HUES64 (cell line): ENCODE measurements around the gene CELA1. TPM values are rescaled to one million over a fixed set of nuclear protein-coding genes. Genes with fewer than 3 reads are reported as not detected.
A peak's percentile ranks its signal among the peaks of the same experiment; 100 is the strongest.

Source experiments
- H3K27ac ChIP-seq: 2 replicates; pipeline ENCODE4 v1.7.0; 2013; ENCODE audit warnings: low read depth, low read length, inconsistent platforms
- H3K27me3 ChIP-seq: 2 replicates; pipeline ENCODE4 v1.6.1; 2013; ENCODE audit warnings: mild to moderate bottlenecking, low read length; ENCODE audit not compliant: insufficient read depth
- H3K36me3 ChIP-seq: 2 replicates; pipeline ENCODE4 v1.6.1; 2013; ENCODE audit warnings: mild to moderate bottlenecking, low read length; ENCODE audit not compliant: insufficient read depth
- H3K4me1 ChIP-seq: 2 replicates; pipeline ENCODE4 v1.6.1; 2013; ENCODE audit warnings: mild to moderate bottlenecking, low read length, moderate library complexity; ENCODE audit not compliant: insufficient read depth
- H3K4me3 ChIP-seq: 2 replicates; pipeline ENCODE4 v1.5.1; 2013; ENCODE audit warnings: mild to moderate bottlenecking, low read length, moderate library complexity
- H3K9ac ChIP-seq: 2 replicates; pipeline ENCODE4 v1.6.1; 2013; ENCODE audit warnings: mild to moderate bottlenecking, low read depth, low read length
- H3K9me3 ChIP-seq: 2 replicates; pipeline ENCODE4 v1.6.1; 2013; ENCODE audit warnings: low read depth, low read length; ENCODE audit not compliant: insufficient read depth
- WGBS: fragments of 150-250, 120-280 bp; methylation state at CpG from one replicate; pipeline ENCODE4 v1.1.7; 2013; ENCODE audit warnings: missing lambda C conversion rate; 5-methylcytosine and 5-hydroxymethylcytosine counted together
- polyA plus RNA-seq, 2 experiments: library from polyadenylated mRNA; stranded (reverse); fragments of 50-300 nt; gene quantifications; one replicate each; pipeline ENCODE4 v1.2.3, GENCODE V29; 2013

Gene CELA1
- not detected for polyA plus RNA-seq (2013, experiment 1 of 2)
- not detected for polyA plus RNA-seq (2013, experiment 2 of 2)

DNA sequence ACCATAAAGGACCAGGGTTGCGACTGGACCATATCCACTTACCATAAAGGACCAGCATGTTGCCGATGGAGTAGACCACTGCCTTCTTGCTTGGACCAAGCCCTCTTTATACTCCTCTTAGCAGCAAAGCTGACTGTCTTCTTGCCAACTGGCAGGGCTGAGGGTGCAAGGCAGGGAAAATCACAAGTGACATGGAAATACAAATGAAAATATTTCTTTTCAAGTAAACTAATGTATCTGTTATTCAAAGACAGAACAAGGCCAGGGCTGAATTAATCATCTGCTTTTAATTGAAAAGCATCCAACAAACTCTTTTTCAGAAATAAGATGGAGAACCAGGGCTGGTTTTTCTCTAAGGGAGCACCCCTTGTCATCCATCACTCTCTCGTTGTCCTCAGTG, at the start of gene CELA1:
Gene CELA1, minus strand, starts transcription at position 99 of the 400 bp plus-strand sequence. Its CDS starts 41 bp downstream, at position 58.
- Histone ChIP-seq H3K4me1 (no peaks in the 10 kb centered on the region), H3K27me3 (no peaks in the 10 kb centered on the region)
- 93% methylated on average over 3 of the region's 3 CpGs for WGBS

GRCh38 chr12:51395283-51396230, 49.1 kb upstream of the CELA1 start:
- Histone ChIP-seq H3K27me3 (peaks cover 13% of the 10 kb centered on the region; the same call in 1 of the 2 replicates), H3K4me3 (no peak overlapping the region), H3K36me3 (0 out of 2 replicates have a peak, but pooled peaks cover 10% of the 10 kb centered on the region), H3K9me3 (no peaks in the 10 kb centered on the region), H3K9ac (no peak overlapping the region), H3K4me1 (peaks cover 9% of the 10 kb centered on the region), H3K27ac (no peak overlapping the region)
- WGBS: 74% methylated on average over 7 of the region's 8 CpGs

More for the DNA sequence above, at the start of gene CELA1:
- H3K27ac ChIP-seq: no peak within 1 kb of the TSS
- H3K36me3 ChIP-seq: no peaks in the 10 kb centered on the region
- H3K9me3 ChIP-seq: no peaks in the 10 kb centered on the region
- H3K4me3 ChIP-seq: no peak within 1 kb of the TSS
- no peak within 1 kb of the TSS for H3K9ac ChIP-seq

DNA sequence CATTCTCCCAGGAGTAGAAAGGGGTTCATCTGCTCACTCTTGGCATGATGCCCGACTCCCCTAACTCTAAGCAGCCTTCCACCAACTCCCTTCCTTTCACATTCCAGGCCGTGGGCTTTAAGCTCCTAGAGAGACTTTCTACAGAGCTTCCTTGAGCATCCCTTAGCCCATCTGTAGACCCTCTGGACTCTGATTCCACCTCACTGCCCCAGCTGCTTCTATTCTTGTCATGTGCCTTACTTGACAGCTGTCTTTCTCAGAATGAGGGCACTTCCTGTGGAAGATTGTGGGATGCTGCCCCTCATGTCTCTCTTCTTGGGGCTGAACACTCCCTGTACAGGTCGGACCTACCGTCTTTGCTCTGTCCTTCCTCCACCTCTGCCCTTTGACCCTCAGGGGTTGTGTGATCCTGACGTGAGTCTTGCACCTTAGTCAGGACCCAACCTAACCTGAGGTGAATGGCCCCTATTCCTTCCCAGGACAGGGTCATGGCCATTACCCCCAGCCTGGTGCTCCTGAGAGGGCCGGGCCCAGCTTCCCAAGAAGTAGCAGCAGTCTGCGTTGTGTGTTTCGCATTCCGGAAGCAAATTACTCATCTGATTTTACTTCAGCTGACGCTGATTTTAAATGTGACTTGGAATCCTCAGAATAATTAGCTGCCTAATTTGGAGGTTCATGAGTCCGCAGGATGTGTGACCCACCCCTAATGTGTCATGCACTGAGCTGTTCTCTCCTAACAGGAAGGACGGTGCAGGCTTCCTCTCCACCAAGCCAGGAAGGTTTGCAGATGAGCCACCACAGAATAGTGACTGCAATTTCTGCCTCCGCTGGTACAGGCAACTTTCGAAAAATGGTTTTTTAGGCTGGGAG, 47.4 kb upstream of the CELA1 start:
- Histone ChIP-seq H3K9ac (no peak overlapping the region), H3K4me3 (no peak overlapping the region), H3K9me3 (no peaks in the 10 kb centered on the region), H3K36me3 (0 out of 2 replicates have a peak, but pooled peaks cover 10% of the 10 kb centered on the region), H3K4me1 (peaks cover 16% of the 10 kb centered on the region), H3K27me3 (peaks cover 13% of the 10 kb centered on the region; the same call in 1 of the 2 replicates), H3K27ac (no peak overlapping the region)
- 91% methylated on average over 14 of the region's 14 CpGs for WGBS

DNA sequence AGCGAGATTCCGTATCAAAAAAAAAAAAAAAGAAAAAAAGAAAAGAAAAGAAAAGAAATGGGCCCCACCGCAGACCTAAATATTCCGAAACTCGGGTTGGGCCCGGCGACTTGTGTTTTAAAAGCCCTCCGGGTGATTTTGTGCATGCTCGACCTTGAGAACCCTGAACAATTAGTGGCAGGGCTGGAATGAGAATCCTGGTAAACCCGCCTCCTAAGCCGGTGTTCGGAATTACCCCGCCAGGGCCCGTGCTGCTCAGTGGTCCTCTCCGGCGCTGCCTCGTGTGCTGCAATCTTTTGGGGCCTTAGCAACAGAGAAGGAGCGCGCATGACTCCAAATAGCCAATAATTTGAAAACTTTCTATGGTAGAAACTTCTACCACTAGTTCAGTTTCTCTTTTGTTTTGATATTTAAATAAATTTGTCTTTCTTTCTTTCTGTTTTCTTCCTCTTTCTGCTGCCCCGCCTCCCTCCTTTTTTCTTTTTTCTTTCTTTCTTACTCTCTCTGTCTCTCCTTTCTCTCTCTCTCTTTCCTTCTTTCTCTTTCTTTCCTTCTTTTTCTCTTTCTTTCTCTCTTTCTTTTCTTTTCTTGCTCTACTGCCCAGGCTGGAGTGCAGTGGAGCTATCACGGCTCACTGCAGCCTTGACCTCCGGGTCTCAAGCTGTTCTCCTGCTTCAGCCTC, 46.2 kb upstream of the CELA1 start:
- Histone ChIP-seq H3K4me1 (peaks cover 26% of the 10 kb centered on the region), H3K9ac (peak overlapping the region; percentile 53; the same call in 1 of the 2 replicates), H3K27me3 (peaks cover 13% of the 10 kb centered on the region; the same call in 1 of the 2 replicates), H3K27ac (no peak overlapping the region), H3K4me3 (peak overlapping the region; percentile 92), H3K36me3 (0 out of 2 replicates have a peak, but pooled peaks cover 10% of the 10 kb centered on the region), H3K9me3 (no peaks in the 10 kb centered on the region)
- WGBS: 22% methylated on average over 20 of the region's 22 CpGs

DNA sequence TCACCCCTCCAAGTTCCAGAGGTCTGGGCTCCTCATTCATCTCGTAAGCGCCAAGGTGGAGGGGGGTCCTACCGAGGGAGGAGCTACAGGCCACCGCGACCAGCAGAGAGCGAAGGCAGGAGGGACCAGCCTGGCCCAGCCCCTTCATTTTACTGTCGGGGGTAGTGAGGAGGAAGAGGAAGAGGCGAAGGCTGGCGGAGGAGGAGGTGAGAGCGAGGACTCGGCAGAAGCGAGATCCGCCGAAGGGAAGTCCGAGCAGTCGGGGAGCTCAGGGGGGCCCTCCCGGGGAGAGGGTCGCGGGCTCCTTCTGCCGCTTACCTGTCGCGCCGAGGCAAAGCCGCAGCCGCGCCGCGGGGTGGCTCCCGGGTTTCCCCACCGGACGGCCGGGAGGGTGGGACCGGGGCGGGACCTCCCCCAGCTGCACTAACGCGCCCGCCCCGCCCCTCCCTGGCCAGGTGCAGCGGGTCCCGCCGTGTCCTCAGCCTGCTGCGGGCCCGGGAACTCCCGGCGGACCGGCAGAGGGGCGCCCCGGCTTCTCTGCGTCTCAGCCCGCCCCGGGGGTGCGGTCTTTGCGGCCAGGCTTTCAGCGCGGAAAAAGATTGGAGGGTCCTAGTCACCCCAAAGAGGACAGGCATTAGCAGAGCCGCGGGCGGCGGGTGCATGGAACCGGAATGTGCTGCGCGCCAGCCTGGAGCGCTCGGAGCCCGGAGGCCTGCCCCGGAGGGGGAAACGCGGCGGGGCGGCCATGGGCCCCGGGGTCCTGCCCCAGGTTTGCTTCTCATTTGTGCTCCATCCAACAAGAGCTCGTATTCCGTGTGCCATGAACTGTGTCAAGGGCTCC, 45.0 kb upstream of the CELA1 start, which contains the start of gene GALNT6:
Gene GALNT6, minus strand, starts transcription at position 124 of the 841 bp plus-strand sequence. CDS start 11,625 bp downstream, outside the sequence.
- Histone ChIP-seq H3K4me3 (peak within 1 kb of the TSS; percentile 92), H3K27ac (peak within 1 kb of the TSS; percentile 83; the same call in 1 of the 2 replicates), H3K36me3 (0 out of 2 replicates have a peak, but pooled peaks cover 10% of the 10 kb centered on the region), H3K9me3 (no peaks in the 10 kb centered on the region), H3K27me3 (peaks cover 13% of the 10 kb centered on the region; the same call in 1 of the 2 replicates), H3K4me1 (peaks cover 30% of the 10 kb centered on the region), H3K9ac (peak within 1 kb of the TSS; percentile 75)
- WGBS: under 1% methylated on average over 73 of the region's 73 CpGs

DNA sequence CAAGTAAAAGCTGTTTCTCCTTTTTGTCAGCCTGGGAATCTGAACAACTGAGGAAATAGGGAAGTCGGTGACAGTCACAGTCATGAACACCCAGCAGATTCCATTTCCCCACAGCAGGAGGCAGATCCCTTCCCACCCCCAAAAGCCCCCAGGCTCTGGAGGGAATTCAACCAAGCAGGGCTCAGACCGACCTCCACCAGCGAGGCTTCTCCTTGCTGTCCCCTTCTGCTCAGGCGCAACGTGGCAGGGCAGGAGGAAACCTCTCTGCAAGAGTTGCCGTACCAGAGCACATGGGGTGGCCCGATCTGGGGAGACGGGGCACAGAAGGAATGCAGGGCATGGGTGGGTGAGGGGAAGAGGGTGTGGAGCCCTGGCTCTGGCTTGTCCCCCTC, 44.4 kb upstream of the CELA1 start:
- Histone ChIP-seq H3K4me1 (peaks cover 33% of the 10 kb centered on the region), H3K9ac (peak overlapping the region; percentile 48), H3K4me3 (peak overlapping the region; percentile 92), H3K36me3 (0 out of 2 replicates have a peak, but pooled peaks cover 10% of the 10 kb centered on the region), H3K27me3 (peaks cover 13% of the 10 kb centered on the region; the same call in 1 of the 2 replicates), H3K27ac (peak overlapping the region; percentile 83; the same call in 1 of the 2 replicates), H3K9me3 (no peaks in the 10 kb centered on the region)
- WGBS: 3% methylated on average over 8 of the region's 8 CpGs

- H3K27ac ChIP-seq: peak overlapping the region; percentile 83; the same call in 1 of the 2 replicates
- 79% methylated on average over 6 of the region's 6 CpGs for WGBS
Observed at GRCh38 chr12:51390457-51390856, 44.0 kb upstream of the CELA1 start.

DNA sequence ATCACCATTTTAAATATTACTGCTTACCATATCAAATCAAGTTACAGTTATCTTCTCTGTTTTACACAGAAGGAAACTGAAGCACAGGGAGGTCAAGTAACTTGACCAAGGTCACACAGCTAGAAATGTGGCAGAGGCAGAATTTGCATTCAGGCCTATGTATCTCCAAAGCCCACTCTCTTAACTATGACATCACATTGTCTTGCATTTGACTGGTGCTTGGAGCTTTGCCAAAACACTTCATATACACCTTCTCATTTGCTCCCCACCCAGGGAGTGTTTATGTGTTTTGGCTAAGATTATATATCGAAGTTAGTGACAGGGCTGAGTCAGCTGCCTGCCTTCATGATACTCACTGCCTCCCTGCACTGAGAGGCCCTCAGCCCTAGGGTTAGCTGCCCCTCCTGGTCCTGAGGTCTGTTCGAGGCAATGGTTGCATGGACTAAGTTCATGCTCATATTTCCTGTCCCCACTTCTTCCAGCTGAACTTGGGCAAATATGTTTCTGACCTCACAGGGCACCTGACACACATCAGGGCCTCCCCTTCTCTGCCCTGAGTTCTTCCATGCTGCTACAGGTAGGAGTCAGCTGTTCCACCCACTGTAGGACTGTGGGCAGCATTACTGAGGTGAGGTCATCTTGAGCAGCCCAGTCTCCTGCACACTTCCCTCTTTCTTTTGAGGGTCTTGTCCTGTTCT, 43.0 kb upstream of the CELA1 start:
- no peak overlapping the region for H3K9ac ChIP-seq
- H3K9me3 ChIP-seq: no peaks in the 10 kb centered on the region
- H3K4me1 ChIP-seq: peaks cover 33% of the 10 kb centered on the region
- 89% methylated on average over 2 of the region's 2 CpGs for WGBS
- peaks cover 13% of the 10 kb centered on the region; the same call in 1 of the 2 replicates for H3K27me3 ChIP-seq
- no peak overlapping the region for H3K4me3 ChIP-seq
- H3K36me3 ChIP-seq: peaks cover 10% of the 10 kb centered on the region; the same call in 1 of the 2 replicates
- H3K27ac ChIP-seq: no peak overlapping the region

More at GRCh38 chr12:51390457-51390856, 44.0 kb upstream of the CELA1 start:
- no peaks in the 10 kb centered on the region for H3K9me3 ChIP-seq
- H3K4me3 ChIP-seq: peak overlapping the region; percentile 92
- peak overlapping the region; percentile 48 for H3K9ac ChIP-seq
- H3K27me3 ChIP-seq: peaks cover 13% of the 10 kb centered on the region; the same call in 1 of the 2 replicates
- H3K36me3 ChIP-seq: 0 out of 2 replicates have a peak, but pooled peaks cover 10% of the 10 kb centered on the region
- peaks cover 33% of the 10 kb centered on the region for H3K4me1 ChIP-seq

DNA sequence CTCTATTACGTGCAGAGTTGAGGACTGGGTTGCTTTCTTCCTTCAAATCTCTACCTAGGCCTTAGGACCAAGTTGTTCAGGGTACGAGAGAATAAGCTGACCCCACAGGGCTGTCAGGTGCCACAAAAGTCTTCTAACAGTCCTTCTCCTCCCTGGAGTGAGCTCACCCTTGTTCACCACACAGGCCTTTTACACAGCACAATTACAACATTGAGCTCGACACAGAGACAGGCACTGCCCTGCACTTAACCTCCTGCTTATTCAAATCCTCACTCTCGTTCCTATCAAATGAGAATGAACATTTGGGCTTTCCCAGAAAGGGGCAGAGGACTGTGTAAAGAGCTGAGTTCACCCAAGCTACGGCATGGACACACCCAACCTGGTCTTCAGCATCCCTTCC, 42.4 kb upstream of the CELA1 start:
- Histone ChIP-seq H3K27ac (no peak overlapping the region), H3K27me3 (peaks cover 13% of the 10 kb centered on the region; the same call in 1 of the 2 replicates), H3K36me3 (peaks cover 6% of the 10 kb centered on the region; the same call in 1 of the 2 replicates), H3K4me1 (peaks cover 37% of the 10 kb centered on the region), H3K9me3 (no peaks in the 10 kb centered on the region), H3K4me3 (no peak overlapping the region), H3K9ac (no peak overlapping the region)
- WGBS: 90% methylated on average over 5 of the region's 5 CpGs
